Keratinocyte (primary cell): ENCODE results near the gene RAB29. TPM values are rescaled to one million over a fixed set of nuclear protein-coding genes. Genes with fewer than 3 reads are reported as not detected.

Source experiments
- DNase-seq: peaks from one replicate; pipeline ENCODE4 v3.0.0-alpha.2; 2011; ENCODE audit warnings: low read depth, missing footprints, low spot score
- FAIRE-seq: peaks from 2 replicates; lab custom pipeline; 2011; peaks lifted over from hg19 to GRCh38; lab: Jason Lieb, UNC
- H2AFZ ChIP-seq: 2 replicates; pipeline ENCODE4 v1.6.0; 2012; ENCODE audit warnings: low read length, control low read depth, inconsistent platforms; ENCODE audit not compliant: control insufficient read depth
- H3K27ac ChIP-seq: 2 replicates; pipeline ENCODE4 v1.5.1; 2011; ENCODE audit warnings: low read length; ENCODE audit not compliant: control insufficient read depth, insufficient read depth
- H3K27me3 ChIP-seq: 3 replicates; pipeline ENCODE4 v1.6.0; 2011; ENCODE audit warnings: low read length; ENCODE audit not compliant: control insufficient read depth, insufficient read depth; ENCODE audit errors: extremely low read depth
- H3K36me3 ChIP-seq, 2 experiments: 2 replicates in 1 of 2; 3 replicates in 1 of 2; pipeline ENCODE4 v1.5.1; 2011; ENCODE audit warnings: low read length in 2 of 2, mild to moderate bottlenecking in 1 of 2; ENCODE audit not compliant: control insufficient read depth in 2 of 2, insufficient read depth in 2 of 2; ENCODE audit errors: extremely low read depth in 1 of 2
- H3K4me1 ChIP-seq: 3 replicates; pipeline ENCODE4 v1.5.1; 2011; ENCODE audit warnings: low read length; ENCODE audit not compliant: control insufficient read depth, insufficient read depth; ENCODE audit errors: extremely low read depth
- H3K4me2 ChIP-seq: 3 replicates; pipeline ENCODE4 v1.6.0; 2011; ENCODE audit warnings: low read depth, low read length; ENCODE audit not compliant: control insufficient read depth, insufficient read depth; ENCODE audit errors: extremely low read depth
- H3K4me3 ChIP-seq, 3 experiments: fragments of 200-600 bp in 1 of 3; sonication (generic) in 1 of 3; 2 replicates in 2 of 3; 3 replicates in 1 of 3; pipeline ENCODE4 v1.5.1; 2011 to 2016; ENCODE audit warnings: low read length in 3 of 3, mild to moderate bottlenecking in 3 of 3, control low read depth in 2 of 3, inconsistent platforms in 1 of 3, low read depth in 1 of 3, mixed read lengths in 1 of 3, mixed run types in 1 of 3, moderate library complexity in 1 of 3; ENCODE audit not compliant: control insufficient read depth in 2 of 3, insufficient read depth in 2 of 3; ENCODE audit errors: extremely low read depth in 1 of 3
- H3K79me2 ChIP-seq: 2 replicates; pipeline ENCODE4 v1.6.0; 2012; ENCODE audit warnings: low read length; ENCODE audit not compliant: control insufficient read depth, insufficient read depth
- H3K9ac ChIP-seq: 3 replicates; pipeline ENCODE4 v1.6.0; 2011; ENCODE audit warnings: low read length; ENCODE audit not compliant: control insufficient read depth, insufficient read depth; ENCODE audit errors: extremely low read depth
- H3K9me1 ChIP-seq: 3 replicates; pipeline ENCODE4 v1.6.0; 2011; ENCODE audit warnings: low read length; ENCODE audit not compliant: control insufficient read depth, insufficient read depth; ENCODE audit errors: extremely low read depth
- H3K9me3 ChIP-seq: 2 replicates; pipeline ENCODE4 v1.5.1; 2012; ENCODE audit warnings: low read depth, low read length; ENCODE audit not compliant: control insufficient read depth
- H4K20me1 ChIP-seq: 3 replicates; pipeline ENCODE4 v1.6.0; 2011; ENCODE audit warnings: low read length; ENCODE audit not compliant: control insufficient read depth, insufficient read depth; ENCODE audit errors: extremely low read depth
- EZH2 ChIP-seq: IDR thresholded peaks from one replicate; pipeline ENCODE4 v1.6.1; 2012; ENCODE audit warnings: inconsistent platforms, mild to moderate bottlenecking, low read length, moderate library complexity
- dilution Hi-C: fragments of 300-500 bp; cut with MboI; formaldehyde crosslinking; loops from one replicate; pipeline ENCODE4 v1.7.0; 2020; ENCODE audit warnings: low sequenced_read_pairs; ENCODE audit not compliant: extremely low pct_ligation_motif_present
- polyA plus RNA-seq, 5 experiments: library from polyadenylated mRNA; depleted of rRNA in 3 of 5; stranded (reverse) in 3 of 5; stranded (forward) in 1 of 5; unstranded in 1 of 5; fragments of >200 nt; gene quantifications; 1 replicate in 1 of 5; 2 replicates in 3 of 5; 3 replicates in 1 of 5; pipeline versions ENCODE4 v1.2.1 to v1.2.3, GENCODE V29; 2011 to 2012; ENCODE audit warnings: missing spikeins in 2 of 5, low read depth in 1 of 5, low replicate concordance in 1 of 5
- TF ChIP-seq, protein P1 (sequence below), 3 experiments: IDR thresholded peaks in 1 of 3; conservative IDR thresholded peaks in 1 of 3; optimal IDR thresholded peaks in 1 of 3; 2 replicates in 2 of 3; 3 replicates in 1 of 3; pipeline versions ENCODE3 to v1.5.1; 2011; ENCODE audit warnings: low read length in 3 of 3, mild to moderate bottlenecking in 3 of 3, moderate library complexity in 2 of 3, control low read depth in 1 of 3, inconsistent platforms in 1 of 3; ENCODE audit not compliant: insufficient read depth in 2 of 3; ENCODE audit errors: extremely low read depth in 1 of 3

The RAB29 gene
- polyA plus RNA-seq, 1 donor (not counting 4 experiments of a cell fraction or from before 2014, with no cell fraction given), result 26.7 TPM

DNA sequence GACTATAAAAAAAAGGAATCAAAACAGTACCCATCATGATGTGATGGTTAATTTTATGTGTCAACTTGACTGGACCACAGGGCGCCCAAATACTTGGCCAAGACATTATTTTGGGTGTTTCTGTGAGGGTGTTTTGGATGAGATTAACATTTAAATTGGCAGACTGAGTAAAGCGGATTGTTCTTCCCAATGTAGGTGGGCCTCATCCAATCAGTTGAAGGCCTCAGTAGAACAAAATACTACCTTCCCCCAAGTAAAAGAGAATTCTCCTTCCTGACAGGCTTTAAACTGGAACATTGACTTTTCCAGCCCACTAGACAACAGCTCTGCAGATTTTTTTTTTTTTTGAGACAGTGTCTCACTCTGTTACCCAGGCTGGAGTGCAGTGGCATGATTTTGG lies 10.7 kb downstream of the RAB29 start:
- no peaks in the 10 kb centered on the region for H3K79me2 ChIP-seq
- no peaks in the 10 kb centered on the region for H3K36me3 ChIP-seq
- dilution Hi-C loops, result no loop called here
- FAIRE-seq, result no peak
- no peaks in the 10 kb centered on the region for H3K9me1 ChIP-seq
- no peak overlapping the region for H3K9ac ChIP-seq
- H4K20me1 ChIP-seq, result no peaks in the 10 kb centered on the region
- H3K27ac ChIP-seq, result no peak overlapping the region
- H2AFZ ChIP-seq, result no peak overlapping the region
- no peak overlapping the region for H3K4me2 ChIP-seq
- DNase-seq, result no peak
- no peaks in the 10 kb centered on the region for H3K27me3 ChIP-seq
- TF ChIP-seq, protein P1, sequence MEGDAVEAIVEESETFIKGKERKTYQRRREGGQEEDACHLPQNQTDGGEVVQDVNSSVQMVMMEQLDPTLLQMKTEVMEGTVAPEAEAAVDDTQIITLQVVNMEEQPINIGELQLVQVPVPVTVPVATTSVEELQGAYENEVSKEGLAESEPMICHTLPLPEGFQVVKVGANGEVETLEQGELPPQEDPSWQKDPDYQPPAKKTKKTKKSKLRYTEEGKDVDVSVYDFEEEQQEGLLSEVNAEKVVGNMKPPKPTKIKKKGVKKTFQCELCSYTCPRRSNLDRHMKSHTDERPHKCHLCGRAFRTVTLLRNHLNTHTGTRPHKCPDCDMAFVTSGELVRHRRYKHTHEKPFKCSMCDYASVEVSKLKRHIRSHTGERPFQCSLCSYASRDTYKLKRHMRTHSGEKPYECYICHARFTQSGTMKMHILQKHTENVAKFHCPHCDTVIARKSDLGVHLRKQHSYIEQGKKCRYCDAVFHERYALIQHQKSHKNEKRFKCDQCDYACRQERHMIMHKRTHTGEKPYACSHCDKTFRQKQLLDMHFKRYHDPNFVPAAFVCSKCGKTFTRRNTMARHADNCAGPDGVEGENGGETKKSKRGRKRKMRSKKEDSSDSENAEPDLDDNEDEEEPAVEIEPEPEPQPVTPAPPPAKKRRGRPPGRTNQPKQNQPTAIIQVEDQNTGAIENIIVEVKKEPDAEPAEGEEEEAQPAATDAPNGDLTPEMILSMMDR (optimal IDR thresholded peaks at IDR 0.05 in 1 of 3, IDR thresholded peaks at IDR 0.05 in 1 of 3, conservative IDR thresholded peaks at IDR 0.05 in 1 of 3; ENCODE audit: extremely low read depth in 1 of 3, insufficient read depth in 2 of 3, low read length in 3 of 3), result no peak
- no peak for TF ChIP-seq EZH2
- H3K4me3 ChIP-seq, result no peak overlapping the region
- peaks cover 10% of the 10 kb centered on the region for H3K4me1 ChIP-seq
- H3K9me3 ChIP-seq, result no peaks in the 10 kb centered on the region

DNA sequence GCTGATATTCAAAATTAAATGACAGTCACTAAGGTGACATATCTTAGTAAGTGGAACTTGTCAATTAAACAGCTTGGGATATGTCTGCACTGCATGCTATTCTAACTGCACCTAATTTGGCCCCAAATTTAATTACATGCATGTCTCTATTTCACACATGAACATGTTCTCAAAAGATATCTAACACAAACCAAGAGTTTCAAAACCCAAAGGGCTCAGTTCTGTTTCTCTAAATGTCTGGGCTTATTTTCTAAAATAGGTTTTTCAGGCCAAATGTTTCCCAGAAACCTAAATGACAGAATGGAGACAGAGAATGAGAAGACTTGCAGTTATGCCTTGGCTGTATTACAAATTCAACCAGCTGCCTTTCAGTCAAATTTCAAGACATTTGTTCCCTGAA lies 11.3 kb downstream of the RAB29 start:
- dilution Hi-C loops, result no loop called here

More for the DNA sequence above, 11.3 kb downstream of the RAB29 start:
- H3K36me3 ChIP-seq, result no peaks in the 10 kb centered on the region
- TF ChIP-seq EZH2, result no peak
- TF ChIP-seq, protein P1 (optimal IDR thresholded peaks at IDR 0.05 in 1 of 3, IDR thresholded peaks at IDR 0.05 in 1 of 3, conservative IDR thresholded peaks at IDR 0.05 in 1 of 3; ENCODE audit: extremely low read depth in 1 of 3, insufficient read depth in 2 of 3, low read length in 3 of 3), result no peak
- peaks cover 8% of the 10 kb centered on the region for H3K4me1 ChIP-seq
- H3K4me3 ChIP-seq, result no peak overlapping the region
- no peaks in the 10 kb centered on the region for H3K9me1 ChIP-seq
- no peak for DNase-seq
- no peak for FAIRE-seq
- no peaks in the 10 kb centered on the region for H3K27me3 ChIP-seq
- no peaks in the 10 kb centered on the region for H4K20me1 ChIP-seq
- H3K9me3 ChIP-seq, result no peaks in the 10 kb centered on the region
- H3K4me2 ChIP-seq, result no peak overlapping the region
- H2AFZ ChIP-seq, result no peak overlapping the region
- H3K27ac ChIP-seq, result no peak overlapping the region
- H3K79me2 ChIP-seq, result no peaks in the 10 kb centered on the region
- no peak overlapping the region for H3K9ac ChIP-seq
